ENCODE measurements around the gene TANC1.
A peak's percentile ranks its signal among the peaks of the same experiment; 100 is the strongest.

Gene TANC1

GRCh38 chr2:158993721-158994587 is 25.5 kb downstream of the TANC1 start:
- H3K27ac ChIP-seq (ENCODE audit: insufficient read depth in 1 of 2, low read depth in 1 of 2, low read length in 2 of 2, poor library complexity in 1 of 2, severe bottlenecking in 2 of 2), result no peak overlapping the region
- no CpG with 5 or more reads among the region's 4 CpGs for WGBS (ENCODE audit: insufficient coverage)

GRCh38 chr2:158994920-158995676 is 26.7 kb downstream of the TANC1 start:
- no peak for DNase-seq
- H3K4me1 ChIP-seq (ENCODE audit: control extremely low read depth in 1 of 4, control insufficient read depth in 4 of 4, insufficient read depth in 4 of 4, low read length in 3 of 4), result peaks cover 7 to 33% (median 19%) of the 10 kb centered on the region in 4 experiments
- no peaks in the 10 kb centered on the region for H3K36me3 ChIP-seq (ENCODE audit: control insufficient read depth in 4 of 4, insufficient read depth in 4 of 4, low read length in 3 of 4)
- ChIA-PET CTCF (interaction anchor here (0.8 to 1.0 kb wide), 2 partner anchors 10 to 92 kb away, joined by 3 to 4 read pairs; no protein-coding TSS in a partner anchor), POLR2A (no interaction called here)
- no peak overlapping the region for H3K27ac ChIP-seq (ENCODE audit: insufficient read depth in 1 of 2, low read depth in 1 of 2, low read length in 2 of 2, poor library complexity in 1 of 2, severe bottlenecking in 2 of 2)
- H3K4me3 ChIP-seq (ENCODE audit: control insufficient read depth in 1 of 7, extremely low read depth in 1 of 7, insufficient read depth in 4 of 7, low read depth in 2 of 7, low read length in 6 of 7), result no peak overlapping the region
- H3K9me3 ChIP-seq (ENCODE audit: control extremely low read depth in 1 of 5, control insufficient read depth in 4 of 5, insufficient read depth in 2 of 5, low read depth in 1 of 5, low read length in 4 of 5), result no peaks in the 10 kb centered on the region
- 90% methylated on average over 4 of the region's 5 CpGs for WGBS (ENCODE audit: insufficient coverage)
- no peaks in the 10 kb centered on the region for H3K27me3 ChIP-seq (replicated peaks in 2 of 5; ENCODE audit: control insufficient read depth in 4 of 5, insufficient read depth in 5 of 5, low read length in 4 of 5)

More at GRCh38 chr2:158993721-158994587, 25.5 kb downstream of the TANC1 start:
- ChIA-PET POLR2A (no interaction called here), CTCF (interaction anchor here (1.0 kb wide), 1 partner anchor 9 kb away, joined by 4 read pairs; no protein-coding TSS in a partner anchor)
- Histone ChIP-seq H3K36me3 (ENCODE audit: control insufficient read depth in 4 of 4, insufficient read depth in 4 of 4, low read length in 3 of 4) (no peaks in the 10 kb centered on the region), H3K9me3 (ENCODE audit: control extremely low read depth in 1 of 5, control insufficient read depth in 4 of 5, insufficient read depth in 2 of 5, low read depth in 1 of 5, low read length in 4 of 5) (no peaks in the 10 kb centered on the region), H3K4me1 (ENCODE audit: control extremely low read depth in 1 of 4, control insufficient read depth in 4 of 4, insufficient read depth in 4 of 4, low read length in 3 of 4) (peaks cover 2 to 25% (median 13%) of the 10 kb centered on the region in 4 experiments), H3K27me3 (replicated peaks in 2 of 5; ENCODE audit: control insufficient read depth in 4 of 5, insufficient read depth in 5 of 5, low read length in 4 of 5) (no peaks in the 10 kb centered on the region), H3K4me3 (ENCODE audit: control insufficient read depth in 1 of 7, extremely low read depth in 1 of 7, insufficient read depth in 4 of 7, low read depth in 2 of 7, low read length in 6 of 7) (no peak overlapping the region)
- no peak for DNase-seq

GRCh38 chr2:158995677-158996049 is 27.2 kb downstream of the TANC1 start:
- no peaks in the 10 kb centered on the region for H3K9me3 ChIP-seq (ENCODE audit: control extremely low read depth in 1 of 5, control insufficient read depth in 4 of 5, insufficient read depth in 2 of 5, low read depth in 1 of 5, low read length in 4 of 5)
- POLR2A ChIA-PET, result no interaction called here
- no peak for DNase-seq
- H3K36me3 ChIP-seq (ENCODE audit: control insufficient read depth in 4 of 4, insufficient read depth in 4 of 4, low read length in 3 of 4), result peaks cover 0 to under 1% (median 0%) of the 10 kb centered on the region in 4 experiments
- no peaks in the 10 kb centered on the region for H3K27me3 ChIP-seq (replicated peaks in 2 of 5; ENCODE audit: control insufficient read depth in 4 of 5, insufficient read depth in 5 of 5, low read length in 4 of 5)
- CTCF ChIA-PET, result interaction anchor here (0.8 to 3.4 kb wide), 2 partner anchors 9 to 91 kb away, joined by 3 to 24 read pairs; no protein-coding TSS in a partner anchor
- peaks cover 7 to 33% (median 19%) of the 10 kb centered on the region in 4 experiments for H3K4me1 ChIP-seq (ENCODE audit: control extremely low read depth in 1 of 4, control insufficient read depth in 4 of 4, insufficient read depth in 4 of 4, low read length in 3 of 4)
- H3K27ac ChIP-seq (ENCODE audit: insufficient read depth in 1 of 2, low read depth in 1 of 2, low read length in 2 of 2, poor library complexity in 1 of 2, severe bottlenecking in 2 of 2), result no peak overlapping the region
- WGBS (ENCODE audit: insufficient coverage), result 92% methylated on average over 5 of the region's 5 CpGs
- H3K4me3 ChIP-seq (ENCODE audit: control insufficient read depth in 1 of 7, extremely low read depth in 1 of 7, insufficient read depth in 4 of 7, low read depth in 2 of 7, low read length in 6 of 7), result no peak overlapping the region

GRCh38 chr2:158996378-158996993 is 28.0 kb downstream of the TANC1 start:
- no peak for DNase-seq
- H3K27me3 ChIP-seq (replicated peaks in 2 of 5; ENCODE audit: control insufficient read depth in 4 of 5, insufficient read depth in 5 of 5, low read length in 4 of 5), result no peaks in the 10 kb centered on the region
- peaks cover 7 to 33% (median 19%) of the 10 kb centered on the region in 4 experiments for H3K4me1 ChIP-seq (ENCODE audit: control extremely low read depth in 1 of 4, control insufficient read depth in 4 of 4, insufficient read depth in 4 of 4, low read length in 3 of 4)
- no peak overlapping the region for H3K4me3 ChIP-seq (ENCODE audit: control insufficient read depth in 1 of 7, extremely low read depth in 1 of 7, insufficient read depth in 4 of 7, low read depth in 2 of 7, low read length in 6 of 7)
- no peaks in the 10 kb centered on the region for H3K9me3 ChIP-seq (ENCODE audit: control extremely low read depth in 1 of 5, control insufficient read depth in 4 of 5, insufficient read depth in 2 of 5, low read depth in 1 of 5, low read length in 4 of 5)
- no CpG with 5 or more reads among the region's 4 CpGs for WGBS (ENCODE audit: insufficient coverage)
- H3K27ac ChIP-seq (ENCODE audit: insufficient read depth in 1 of 2, low read depth in 1 of 2, low read length in 2 of 2, poor library complexity in 1 of 2, severe bottlenecking in 2 of 2), result no peak overlapping the region
- peaks cover 0 to 2% (median 0%) of the 10 kb centered on the region in 4 experiments for H3K36me3 ChIP-seq (ENCODE audit: control insufficient read depth in 4 of 4, insufficient read depth in 4 of 4, low read length in 3 of 4)
- ChIA-PET CTCF (interaction anchor here (1.1 to 3.4 kb wide), 9 partner anchors 10 to 123 kb away, joined by 3 to 24 read pairs (median 5); no protein-coding TSS in a partner anchor), POLR2A (no interaction called here)

GRCh38 chr2:158997037-158997790 is 28.8 kb downstream of the TANC1 start:
- peaks cover 7 to 33% (median 19%) of the 10 kb centered on the region in 4 experiments for H3K4me1 ChIP-seq (ENCODE audit: control extremely low read depth in 1 of 4, control insufficient read depth in 4 of 4, insufficient read depth in 4 of 4, low read length in 3 of 4)
- no peak overlapping the region for H3K4me3 ChIP-seq (ENCODE audit: control insufficient read depth in 1 of 7, extremely low read depth in 1 of 7, insufficient read depth in 4 of 7, low read depth in 2 of 7, low read length in 6 of 7)
- 28% methylated on average over 2 of the region's 4 CpGs for WGBS (ENCODE audit: insufficient coverage)
- H3K9me3 ChIP-seq (ENCODE audit: control extremely low read depth in 1 of 5, control insufficient read depth in 4 of 5, insufficient read depth in 2 of 5, low read depth in 1 of 5, low read length in 4 of 5), result no peaks in the 10 kb centered on the region
- POLR2A ChIA-PET, result no interaction called here
- no peaks in the 10 kb centered on the region for H3K27me3 ChIP-seq (replicated peaks in 2 of 5; ENCODE audit: control insufficient read depth in 4 of 5, insufficient read depth in 5 of 5, low read length in 4 of 5)
- CTCF ChIA-PET, result interaction anchor here (1.1 to 3.4 kb wide), 9 partner anchors 10 to 123 kb away, joined by 3 to 24 read pairs (median 5); no protein-coding TSS in a partner anchor
- peaks cover 0 to 4% (median under 1%) of the 10 kb centered on the region in 4 experiments for H3K36me3 ChIP-seq (ENCODE audit: control insufficient read depth in 4 of 4, insufficient read depth in 4 of 4, low read length in 3 of 4)
- peak; percentile 18 to 82 (median 71) for DNase-seq
- no peak overlapping the region for H3K27ac ChIP-seq (ENCODE audit: insufficient read depth in 1 of 2, low read depth in 1 of 2, low read length in 2 of 2, poor library complexity in 1 of 2, severe bottlenecking in 2 of 2)

- ChIA-PET CTCF (interaction anchor here (0.6 to 3.4 kb wide), 7 partner anchors 9 to 1697 kb away, joined by 3 to 24 read pairs (median 5); no protein-coding TSS in a partner anchor), POLR2A (no interaction called here)
Measured at GRCh38 chr2:158998551-158999248, 30.3 kb downstream of the TANC1 start.

More at GRCh38 chr2:158998551-158999248, 30.3 kb downstream of the TANC1 start:
- Histone ChIP-seq H3K36me3 (ENCODE audit: control insufficient read depth in 4 of 4, insufficient read depth in 4 of 4, low read length in 3 of 4) (peaks cover 0 to 9% (median 4%) of the 10 kb centered on the region in 4 experiments), H3K27ac (ENCODE audit: insufficient read depth in 1 of 2, low read depth in 1 of 2, low read length in 2 of 2, poor library complexity in 1 of 2, severe bottlenecking in 2 of 2) (no peak overlapping the region), H3K4me3 (ENCODE audit: control insufficient read depth in 1 of 7, extremely low read depth in 1 of 7, insufficient read depth in 4 of 7, low read depth in 2 of 7, low read length in 6 of 7) (no peak overlapping the region), H3K27me3 (replicated peaks in 2 of 5; ENCODE audit: control insufficient read depth in 4 of 5, insufficient read depth in 5 of 5, low read length in 4 of 5) (no peaks in the 10 kb centered on the region), H3K4me1 (ENCODE audit: control extremely low read depth in 1 of 4, control insufficient read depth in 4 of 4, insufficient read depth in 4 of 4, low read length in 3 of 4) (peaks cover 7 to 33% (median 19%) of the 10 kb centered on the region in 4 experiments), H3K9me3 (ENCODE audit: control extremely low read depth in 1 of 5, control insufficient read depth in 4 of 5, insufficient read depth in 2 of 5, low read depth in 1 of 5, low read length in 4 of 5) (no peaks in the 10 kb centered on the region)
- 100% methylated on average over 4 of the region's 6 CpGs for WGBS (ENCODE audit: insufficient coverage)
- peak in 1 of 3 donors; percentile 22 for DNase-seq

All from common myeloid progenitor, CD34-positive (primary cell).